GM21717 (cell line): ENCODE measurements around the gene SETBP1.

Experiments used
- ATAC-seq: cut with Tn5 transposase; IDR thresholded peaks from one replicate; pipeline ENCODE4 v1.9.1; 2021; ENCODE audit warnings: mild to moderate bottlenecking, moderate library complexity; ENCODE audit not compliant: unreplicated experiment

The SETBP1 gene

DNA sequence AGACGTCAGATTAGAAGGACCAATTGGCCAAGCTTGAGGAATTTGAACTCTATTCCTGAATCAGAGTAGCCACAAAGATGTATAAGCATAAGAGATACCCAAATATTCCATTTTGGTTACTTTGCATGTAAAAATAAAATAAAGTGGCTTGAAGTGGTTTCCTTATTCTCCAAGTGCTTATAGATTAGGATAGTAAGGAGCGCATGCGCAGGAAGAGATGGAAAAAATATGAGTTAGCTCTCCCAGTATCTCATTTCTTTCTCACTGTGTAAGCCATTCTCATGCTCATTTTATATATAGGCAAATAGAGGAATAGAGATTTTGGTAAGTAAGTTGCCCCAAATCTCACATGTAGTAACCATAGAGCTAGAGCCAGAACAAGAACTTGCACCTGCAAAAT lies 241.3 kb downstream of the SETBP1 start:
- ATAC-seq: no peak

DNA sequence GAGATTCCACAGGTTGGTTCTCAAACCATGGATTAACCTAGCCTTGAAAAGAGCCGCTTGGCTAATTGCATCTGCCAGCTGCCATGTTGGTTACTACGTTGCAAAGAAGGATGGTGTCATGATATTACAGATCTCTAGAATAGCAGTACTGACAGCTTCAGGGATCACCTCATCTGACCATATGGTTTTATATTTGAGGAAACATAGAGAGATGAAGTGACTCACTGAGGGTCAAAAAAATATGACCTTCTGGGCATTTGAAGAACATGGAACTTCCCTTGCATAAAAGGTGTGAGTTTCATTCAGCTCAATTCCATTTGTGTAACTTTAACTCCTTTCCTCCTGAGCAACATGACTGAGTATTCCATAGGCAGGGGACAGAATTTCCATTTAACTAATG lies 242.3 kb downstream of the SETBP1 start:
- no peak for ATAC-seq

DNA sequence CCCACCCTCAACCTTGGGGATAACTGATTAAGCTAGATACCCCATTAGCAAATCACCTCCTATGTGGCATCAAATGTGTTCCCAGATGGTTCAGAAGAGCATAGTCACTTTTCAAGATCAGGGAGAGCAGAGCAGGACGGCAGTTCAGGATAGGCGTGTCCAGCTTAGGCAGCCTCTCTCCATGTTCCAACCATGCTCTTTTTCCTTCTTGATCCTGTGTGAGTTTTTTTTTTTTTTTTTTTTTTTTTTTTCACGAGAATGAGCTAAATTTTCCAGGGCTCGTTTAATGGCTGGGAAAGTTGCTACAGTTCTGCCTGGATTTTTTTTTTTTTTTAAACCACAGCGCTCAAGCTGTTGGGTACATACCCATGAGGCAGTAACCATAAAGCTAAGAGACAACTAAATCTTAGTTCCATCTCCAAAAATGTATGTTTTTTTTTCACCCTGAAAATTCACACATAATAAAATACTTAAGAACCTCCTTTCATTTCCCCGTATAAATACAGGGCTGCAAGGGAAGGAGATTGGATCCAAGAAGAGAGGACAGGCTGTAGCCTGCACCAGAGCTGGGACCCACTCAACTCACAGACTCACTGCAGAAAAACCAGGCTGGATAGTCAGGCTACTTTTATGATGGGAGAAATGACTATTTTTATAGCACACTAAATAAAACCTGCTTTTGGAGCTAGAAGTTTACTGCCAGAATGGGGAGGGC lies 244.3 kb downstream of the SETBP1 start:
- ATAC-seq: no peak

DNA sequence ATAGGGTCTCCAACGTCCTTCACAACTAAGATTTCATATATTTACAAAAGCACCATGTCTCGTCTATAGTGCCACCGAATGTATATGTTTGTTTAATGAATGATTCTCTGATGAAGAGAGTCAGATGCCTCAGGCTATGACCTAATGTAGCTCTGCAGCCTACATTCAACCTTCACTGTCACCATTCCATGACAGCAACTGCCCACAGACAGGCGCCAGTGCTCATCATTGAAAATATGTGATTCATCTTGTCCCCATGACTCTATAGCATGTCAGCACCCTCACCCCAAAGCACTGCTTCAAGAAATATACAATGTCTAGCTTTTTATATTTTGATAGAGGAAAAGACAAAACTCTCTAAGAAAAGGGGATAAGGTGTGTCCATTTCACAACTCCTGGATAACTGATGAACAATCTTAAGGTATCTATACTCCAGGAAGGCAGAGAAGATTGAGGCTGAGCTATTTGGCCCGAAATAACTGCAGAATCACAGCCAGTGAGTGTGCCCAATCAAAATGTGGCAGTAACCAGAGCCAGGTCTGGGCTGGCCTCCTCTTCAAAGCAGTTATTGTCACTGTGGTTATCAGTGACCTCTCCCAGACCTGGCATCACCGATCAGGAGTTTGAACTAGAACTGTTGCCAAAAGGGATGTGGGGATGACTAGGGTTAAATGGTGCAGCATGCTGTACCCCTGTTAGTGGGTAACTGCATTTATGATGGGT lies 246.6 kb downstream of the SETBP1 start:
- ATAC-seq: no peak

DNA sequence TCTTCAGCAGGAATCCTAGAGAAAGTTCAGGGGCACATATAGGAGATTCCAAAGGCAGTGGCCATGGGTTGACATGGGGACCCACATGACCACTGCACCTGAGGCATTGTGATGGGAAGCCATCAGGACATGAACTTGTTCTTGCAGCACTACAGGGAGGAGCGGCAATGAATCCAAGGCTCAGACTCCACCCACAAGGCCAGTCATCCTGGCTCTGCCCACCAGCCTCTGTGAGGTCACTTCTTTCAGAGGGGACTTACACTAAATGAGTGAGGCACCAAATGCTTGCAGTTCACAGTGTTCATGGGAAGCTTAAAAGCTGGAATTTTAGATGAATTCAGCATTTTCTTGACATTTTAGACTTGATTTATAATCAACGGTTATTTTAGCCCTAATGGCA lies 254.2 kb downstream of the SETBP1 start:
- ATAC-seq: no peak

DNA sequence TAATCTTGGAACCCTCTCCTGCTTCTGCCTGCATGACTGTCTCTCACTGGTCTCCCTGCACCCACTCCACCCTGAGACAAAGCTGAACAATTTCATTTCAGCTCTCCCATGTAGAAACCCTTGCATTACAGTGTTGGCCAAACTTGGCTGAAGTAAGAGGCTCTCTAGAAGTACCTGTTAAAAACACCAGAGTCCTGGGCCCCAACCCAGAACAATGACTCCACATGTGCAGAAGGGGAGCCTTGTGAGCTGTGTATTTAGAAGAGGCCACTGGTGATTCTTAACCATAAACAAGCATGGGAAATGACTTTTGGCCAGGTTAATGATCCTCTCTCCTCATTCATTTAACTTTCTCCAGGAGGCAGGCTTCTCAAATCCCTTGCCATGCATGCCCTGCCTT lies 254.8 kb downstream of the SETBP1 start:
- no peak for ATAC-seq

DNA sequence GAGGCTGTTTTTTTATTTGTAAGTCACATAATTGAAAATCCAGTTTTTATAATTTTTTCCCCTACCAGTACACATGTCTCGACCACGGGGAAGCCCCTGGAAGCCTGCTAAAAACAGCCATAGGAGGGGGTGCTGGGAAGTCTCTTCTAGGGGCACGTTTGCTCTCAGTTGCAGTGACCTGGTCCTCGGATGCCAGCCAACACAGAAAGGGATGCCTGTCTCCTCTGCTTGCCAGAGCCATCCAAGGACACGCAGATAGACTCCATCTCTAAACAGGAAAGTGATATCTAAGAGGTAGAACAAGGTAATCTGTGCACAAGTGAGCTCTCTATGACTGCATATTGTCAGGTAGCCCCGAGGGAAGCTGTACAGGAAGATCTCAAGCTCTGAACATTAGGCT lies 255.8 kb downstream of the SETBP1 start:
- ATAC-seq: no peak

DNA sequence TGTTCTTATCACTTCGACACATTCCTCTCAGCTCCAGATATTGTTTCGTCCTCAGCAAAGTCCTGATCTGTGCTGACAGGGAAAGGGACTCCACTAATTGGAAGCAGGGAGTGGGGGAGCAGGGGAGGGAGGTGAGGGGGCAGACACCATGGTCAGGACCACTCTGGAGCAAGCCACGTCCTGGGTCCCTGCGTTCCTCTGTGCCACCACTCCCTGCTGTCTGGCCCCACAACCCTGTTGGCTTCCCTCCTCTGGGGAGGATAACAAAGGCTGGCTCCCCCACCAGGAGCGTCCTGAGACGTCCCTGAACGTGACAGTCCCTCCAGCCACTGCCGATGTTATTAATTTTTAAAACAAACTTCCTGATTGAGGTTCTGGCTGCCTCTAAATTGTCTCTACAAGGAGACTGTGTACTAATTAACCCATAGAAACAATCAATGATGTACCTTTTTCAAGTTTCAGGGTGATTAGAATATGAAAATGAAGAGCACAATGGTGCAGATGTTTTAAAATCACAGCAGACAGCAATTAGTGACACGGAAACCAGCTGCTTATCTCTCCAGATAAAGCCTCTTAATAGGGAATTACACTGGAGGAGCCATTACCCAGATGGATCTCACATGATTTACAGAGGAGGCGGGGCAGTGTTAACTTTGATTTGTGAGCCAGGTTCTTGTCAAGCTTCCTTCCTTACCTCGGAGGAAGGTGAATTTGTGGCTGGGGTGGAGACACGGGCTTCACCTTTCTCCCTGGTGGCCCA lies 257.5 kb downstream of the SETBP1 start:
- ATAC-seq: no peak

DNA sequence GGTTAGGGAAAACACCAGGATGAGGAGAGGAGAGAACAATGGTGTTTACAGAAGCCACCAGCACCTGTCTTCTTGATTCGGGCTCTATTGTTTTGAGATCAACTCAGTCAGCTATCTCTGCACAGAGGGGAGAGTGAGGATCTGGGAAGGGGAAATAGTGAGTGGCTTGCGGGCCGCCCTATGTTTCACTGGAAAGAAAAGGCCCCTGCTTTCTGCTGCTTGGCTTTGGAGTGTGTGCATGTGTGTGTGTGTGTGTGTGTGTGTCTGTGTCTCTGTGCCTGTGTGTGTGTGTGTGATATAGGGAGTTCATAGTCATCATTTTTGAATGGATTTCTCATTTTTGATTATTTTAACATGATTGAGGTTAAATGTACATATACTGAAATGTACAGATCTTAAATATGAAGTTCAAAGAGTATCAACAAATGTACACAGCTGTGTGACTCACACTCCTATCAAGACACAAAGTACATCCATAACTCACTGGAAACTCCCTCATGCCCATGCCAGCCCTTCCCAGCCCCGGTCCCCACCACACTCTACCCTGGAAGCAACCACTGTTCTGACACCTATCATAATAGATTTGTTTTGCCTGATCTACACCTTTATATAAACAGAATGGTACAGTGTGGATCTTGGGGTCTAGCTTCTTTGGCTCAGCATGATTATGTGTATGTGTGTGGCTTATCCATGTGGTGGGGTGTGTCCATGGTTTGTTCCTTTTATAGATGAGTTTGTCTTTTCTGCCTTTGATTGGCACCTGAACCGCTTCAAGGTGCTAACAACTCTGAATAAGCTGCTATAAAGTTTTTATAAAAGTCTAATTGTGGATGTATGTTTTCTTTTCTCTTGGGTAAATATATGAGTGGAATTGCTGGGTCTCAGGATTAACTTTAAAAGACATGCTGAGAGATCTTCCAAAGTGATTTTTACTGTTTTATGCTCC lies 258.3 kb downstream of the SETBP1 start:
- no peak for ATAC-seq

DNA sequence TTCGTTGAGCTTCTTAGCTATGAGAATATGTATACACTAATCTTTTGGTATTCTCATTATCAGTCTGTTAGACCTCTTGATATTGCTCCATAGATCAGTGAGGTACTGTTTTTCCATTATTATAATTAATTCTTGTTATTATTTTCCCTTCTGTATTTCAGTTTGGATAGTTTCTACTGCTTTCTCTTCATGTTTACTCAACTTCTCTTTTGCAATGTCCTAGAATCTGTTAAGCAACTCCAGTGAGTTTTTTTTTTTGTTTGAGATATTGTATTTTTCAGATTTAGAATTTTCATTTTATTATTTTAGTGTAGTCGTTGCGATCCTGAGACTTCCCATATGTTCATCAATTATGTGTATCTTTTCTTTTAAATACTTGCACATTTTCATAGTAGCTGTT lies 260.8 kb downstream of the SETBP1 start:
- ATAC-seq: no peak

DNA sequence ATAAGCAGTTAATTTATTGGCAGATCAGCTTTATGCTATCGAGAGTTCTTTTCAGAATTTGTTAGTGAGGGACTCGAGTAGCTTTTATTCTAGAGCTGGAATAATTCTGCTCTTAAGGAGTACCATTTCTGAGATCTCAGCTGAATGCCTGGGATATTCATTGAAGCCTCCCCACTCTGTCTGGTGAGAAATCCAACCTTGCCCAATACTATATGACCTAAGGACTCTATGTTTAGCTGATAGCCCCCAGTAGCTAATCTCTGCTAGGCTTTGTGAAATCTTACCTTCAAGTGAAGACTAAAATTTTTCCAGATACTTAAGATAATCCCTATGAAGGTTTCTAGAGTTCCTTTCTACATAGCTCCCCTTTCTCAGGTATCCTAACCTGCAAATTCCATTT lies 261.4 kb downstream of the SETBP1 start:
- ATAC-seq: no peak

DNA sequence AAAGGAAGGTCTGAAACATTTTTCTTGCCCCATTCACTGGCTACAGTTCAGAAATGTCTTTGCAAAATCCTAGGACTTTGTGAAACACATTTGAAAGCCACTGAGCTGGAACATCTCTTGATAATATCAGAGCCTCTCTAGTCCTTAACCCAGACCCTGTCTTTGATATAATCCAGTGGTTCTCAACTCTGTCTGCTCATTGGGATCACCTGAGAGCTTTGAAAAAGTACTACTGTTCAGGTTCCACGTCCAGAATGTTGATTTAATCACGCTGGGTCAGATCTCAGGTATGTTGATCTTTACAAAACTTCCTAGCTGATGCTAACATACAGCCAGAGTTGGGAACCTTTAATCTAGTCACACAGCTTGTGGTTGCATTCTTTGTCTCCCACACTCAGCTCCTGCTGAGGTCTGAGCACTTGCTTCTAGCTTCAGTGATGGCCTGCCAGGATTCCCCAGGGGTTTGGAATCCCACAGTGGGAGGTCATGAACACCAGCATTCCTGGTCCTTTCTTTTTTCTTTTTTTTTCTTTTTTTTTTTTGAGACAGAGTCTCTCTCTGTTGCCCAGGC lies 262.7 kb downstream of the SETBP1 start:
- ATAC-seq: no peak

DNA sequence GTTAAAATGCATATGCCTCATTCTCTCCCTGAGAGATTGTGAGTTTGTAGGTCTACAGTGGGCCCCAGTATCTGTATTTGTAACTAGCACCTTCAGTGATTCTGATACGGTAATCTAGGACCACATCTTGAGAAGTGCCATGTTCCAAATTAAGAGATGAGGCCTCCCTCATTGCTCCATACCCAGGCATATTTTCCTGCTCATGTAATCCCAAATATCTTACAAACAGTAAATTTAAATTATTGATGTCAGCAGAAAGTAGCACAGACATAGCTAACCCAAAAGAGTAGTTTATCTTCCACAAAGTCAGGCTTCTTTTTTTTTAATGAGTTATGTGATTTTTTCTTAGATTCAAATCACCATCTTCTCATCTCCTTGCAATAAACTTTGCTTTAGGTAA lies 263.8 kb downstream of the SETBP1 start:
- ATAC-seq: no peak

DNA sequence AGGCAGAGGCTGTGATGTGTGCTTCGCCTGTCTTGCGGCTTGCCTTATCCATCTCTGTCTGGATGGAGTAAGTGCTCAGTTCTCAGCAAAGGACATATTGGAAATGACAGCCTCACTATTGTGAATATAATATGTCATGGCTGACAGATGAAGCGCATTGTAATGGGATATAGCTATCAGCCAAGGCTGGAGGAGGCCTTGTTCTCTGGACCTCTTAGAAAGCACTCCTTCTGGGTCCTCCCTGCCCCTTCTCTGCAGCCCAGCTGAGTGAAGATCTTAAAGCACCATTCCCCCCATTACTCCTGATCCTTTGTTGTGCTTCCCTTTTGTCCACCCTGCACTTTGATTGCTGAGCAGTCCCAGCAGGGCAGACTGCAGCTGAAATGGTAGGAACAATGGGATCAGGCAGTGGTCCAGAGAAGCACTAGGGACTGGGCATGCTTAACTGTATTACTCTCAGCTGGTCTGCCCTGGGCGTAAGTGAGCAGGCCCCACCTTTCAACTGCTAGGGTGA lies 265.3 kb downstream of the SETBP1 start:
- ATAC-seq: no peak

DNA sequence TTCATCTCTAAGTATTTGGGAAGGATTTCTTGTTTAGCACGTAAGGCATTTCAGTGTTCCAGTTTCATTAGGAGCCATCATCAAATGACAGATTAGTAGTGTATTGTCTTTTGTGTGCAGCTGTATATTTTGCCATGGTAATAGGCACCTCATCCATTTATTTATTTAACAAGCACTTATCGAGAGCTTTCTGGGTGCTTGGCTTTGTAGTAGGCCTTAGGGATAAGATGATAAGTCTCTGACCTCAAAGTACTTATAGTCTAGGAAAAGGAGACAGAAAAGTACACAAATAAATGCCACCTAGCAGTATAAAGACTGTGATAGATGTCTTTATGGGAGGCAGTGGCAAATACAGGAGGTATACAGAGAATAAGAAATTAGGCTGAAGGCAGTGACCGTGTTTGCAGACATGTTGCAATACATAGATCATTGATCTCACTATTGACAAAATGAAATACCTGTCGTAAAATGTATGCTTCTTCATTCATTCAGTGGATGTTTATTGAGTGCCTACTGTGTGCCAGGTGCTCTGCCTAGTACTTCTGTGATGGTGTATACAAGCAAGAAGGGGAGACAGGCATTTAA lies 265.9 kb downstream of the SETBP1 start:
- ATAC-seq: no peak

DNA sequence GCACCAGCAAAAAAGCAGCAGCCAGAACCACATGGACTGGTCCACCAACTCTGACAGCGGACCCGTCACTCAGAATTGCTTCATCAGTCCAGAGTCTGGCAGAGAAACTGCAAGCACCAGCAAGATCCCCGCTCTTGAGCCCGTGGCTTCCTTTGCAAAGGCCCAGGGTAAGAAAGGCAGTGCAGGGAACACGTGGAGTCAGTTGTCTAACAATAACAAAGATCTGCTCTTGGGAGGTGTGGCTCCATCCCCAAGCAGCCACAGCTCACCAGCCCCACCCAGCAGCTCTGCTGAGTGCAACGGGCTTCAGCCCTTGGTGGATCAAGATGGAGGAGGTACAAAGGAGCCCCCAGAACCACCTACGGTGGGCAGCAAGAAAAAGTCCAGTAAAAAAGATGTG lies 269.3 kb downstream of the SETBP1 start:
- no peak for ATAC-seq

DNA sequence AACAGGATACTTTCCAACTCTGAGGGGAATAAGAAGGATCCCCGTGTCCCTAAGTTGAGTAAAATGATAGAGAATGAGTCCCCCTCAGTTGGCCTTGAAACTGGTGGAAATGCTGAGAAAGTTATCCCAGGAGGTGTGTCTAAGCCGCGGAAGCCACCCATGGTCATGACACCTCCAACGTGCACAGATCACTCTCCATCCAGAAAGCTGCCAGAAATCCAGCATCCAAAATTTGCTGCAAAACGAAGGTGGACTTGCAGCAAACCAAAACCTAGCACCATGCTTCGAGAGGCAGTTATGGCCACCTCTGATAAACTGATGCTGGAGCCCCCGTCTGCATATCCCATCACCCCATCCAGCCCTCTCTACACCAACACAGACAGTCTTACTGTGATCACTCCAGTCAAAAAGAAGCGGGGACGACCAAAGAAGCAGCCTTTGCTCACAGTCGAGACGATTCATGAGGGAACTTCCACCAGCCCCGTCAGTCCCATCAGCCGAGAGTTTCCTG lies 270.1 kb downstream of the SETBP1 start:
- ATAC-seq: no peak

DNA sequence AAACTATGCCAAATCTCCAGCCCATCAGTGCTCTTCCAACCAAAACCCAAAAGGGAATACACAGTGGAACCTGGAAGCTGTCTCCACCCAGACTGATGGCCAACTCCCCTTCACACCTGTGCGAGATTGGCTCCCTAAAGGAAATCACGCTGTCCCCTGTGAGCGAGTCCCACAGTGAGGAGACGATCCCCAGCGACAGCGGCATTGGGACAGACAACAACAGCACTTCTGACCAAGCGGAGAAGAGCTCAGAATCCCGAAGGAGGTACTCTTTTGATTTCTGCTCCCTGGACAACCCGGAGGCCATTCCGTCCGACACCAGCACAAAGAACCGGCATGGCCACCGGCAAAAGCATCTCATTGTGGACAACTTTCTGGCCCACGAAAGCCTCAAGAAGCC lies 271.1 kb downstream of the SETBP1 start:
- no peak for ATAC-seq

DNA sequence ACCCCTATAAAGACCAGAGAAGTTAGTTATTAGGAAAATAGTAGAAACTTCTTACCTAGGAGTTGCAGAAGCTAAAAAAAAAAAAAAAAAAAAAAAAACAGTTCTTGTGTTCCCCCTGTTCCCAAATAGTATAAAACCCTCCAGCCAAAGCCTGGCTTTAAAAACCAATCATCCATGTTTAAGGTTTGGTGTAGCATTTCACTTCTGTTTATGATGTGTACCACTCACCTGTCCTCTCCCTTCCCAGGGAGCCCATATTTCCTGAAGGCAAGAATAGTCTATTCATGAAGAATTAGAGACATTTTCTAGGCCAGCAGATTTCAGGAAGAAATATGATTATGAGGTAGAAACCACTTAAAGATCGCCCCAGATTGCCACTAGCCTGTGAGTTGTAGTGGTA lies 273.6 kb downstream of the SETBP1 start:
- no peak for ATAC-seq

DNA sequence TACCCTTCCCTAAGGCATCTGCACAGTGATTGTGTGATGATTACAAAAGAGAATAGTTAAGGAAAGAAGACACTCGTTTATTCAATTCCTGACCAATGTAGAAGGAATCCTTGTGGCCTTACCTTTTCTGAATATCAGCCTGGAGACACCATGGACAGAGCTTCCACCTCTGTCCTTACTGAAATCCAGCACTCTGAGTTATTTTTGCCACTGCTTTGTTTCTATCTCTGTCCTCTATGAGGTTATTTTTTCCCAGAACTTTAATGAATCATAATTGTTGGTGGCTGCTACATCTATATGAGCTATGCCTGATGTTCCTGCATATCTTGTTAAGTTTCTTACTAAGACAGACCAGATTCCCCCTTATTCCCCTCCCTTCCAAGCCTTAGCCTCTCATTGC lies 275.1 kb downstream of the SETBP1 start:
- no peak for ATAC-seq
